HG02763 (cell line): ENCODE measurements around the gene KHDC3L.
"Not testable (repeated sequence)": the region's sequence is repeated elsewhere in the genome, so short reads cannot be mapped to it uniquely, and the experiment has no call there.

Source experiments
- ATAC-seq: cut with Tn5 transposase; IDR thresholded peaks from one replicate; pipeline ENCODE4 v1.9.1; 2021; ENCODE audit warnings: mild to moderate bottlenecking, moderate library complexity; ENCODE audit not compliant: unreplicated experiment

The KHDC3L gene

GRCh38 chr6:73369157-73369556 is 6.7 kb downstream of the KHDC3L start:
- no peak for ATAC-seq

DNA sequence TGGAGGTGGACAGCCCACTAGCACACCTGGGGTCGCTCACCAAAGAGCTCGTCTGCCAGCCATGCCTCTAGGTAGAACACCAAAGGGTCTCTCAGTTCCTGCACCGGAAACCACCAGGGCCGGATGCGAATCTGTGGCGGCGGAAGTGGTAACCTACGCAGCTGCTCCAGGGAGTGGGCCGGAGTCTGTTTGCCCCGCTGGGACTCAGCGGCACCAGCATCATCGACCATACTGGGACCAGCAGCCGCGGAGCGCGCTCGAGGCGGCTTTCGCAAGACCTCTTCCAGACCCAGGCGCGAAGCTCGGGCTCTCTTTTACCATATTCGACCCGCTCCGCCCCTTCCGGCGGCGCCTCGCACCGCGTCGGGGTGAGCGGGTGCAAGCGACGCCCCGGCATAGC is 7.1 kb downstream of the KHDC3L start, which contains the start of gene OOEP:
TSS of gene OOEP (minus strand) at position 335 of the 400 bp plus-strand sequence. CDS start at position 230, 105 bp downstream.
- no peak for ATAC-seq

GRCh38 chr6:73371984-73372383 is 9.5 kb downstream of the KHDC3L start:
- no peak for ATAC-seq

DNA sequence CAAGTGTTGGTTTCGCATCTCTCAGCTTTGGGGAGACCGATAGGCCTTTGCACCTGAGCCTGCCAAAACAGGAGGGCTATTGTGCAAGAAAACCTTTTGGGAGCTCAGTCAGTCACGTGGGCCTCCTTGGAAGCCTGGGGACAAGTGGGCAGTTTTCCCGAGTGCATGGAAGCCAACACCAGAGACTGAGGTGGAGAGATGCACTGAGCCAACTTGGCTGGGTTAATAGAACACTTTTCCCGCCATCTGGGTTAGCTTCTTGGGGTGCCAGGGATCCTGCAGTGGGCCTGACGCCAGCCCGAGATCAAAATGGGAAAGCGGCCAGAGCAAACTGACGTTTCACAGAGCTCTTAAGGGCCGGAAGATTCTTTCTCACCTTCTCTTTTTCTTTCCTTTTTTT is 10.1 kb downstream of the KHDC3L start:
- ATAC-seq, result no peak

GRCh38 chr6:73375216-73375615 is 12.8 kb downstream of the KHDC3L start:
- no peak for ATAC-seq

DNA sequence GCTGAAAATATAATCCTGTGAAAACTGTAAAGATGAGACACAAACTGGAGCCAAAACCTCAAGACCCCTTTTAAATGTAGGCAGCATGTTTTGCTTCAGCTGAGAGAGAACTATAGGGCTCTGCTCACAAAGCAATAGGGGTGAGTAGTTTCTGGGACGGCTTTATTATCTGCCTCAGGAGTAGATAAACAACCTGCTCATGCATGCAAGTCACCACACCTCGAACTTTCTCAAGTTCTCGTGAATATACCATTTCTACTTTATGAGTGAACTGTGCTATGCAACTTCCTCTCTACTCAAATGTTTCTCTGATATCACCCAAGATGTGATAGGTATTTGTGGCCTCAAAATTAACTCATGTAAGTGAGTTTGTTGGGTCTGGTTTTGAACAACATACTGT is 14.8 kb downstream of the KHDC3L start:
- no peak for ATAC-seq

DNA sequence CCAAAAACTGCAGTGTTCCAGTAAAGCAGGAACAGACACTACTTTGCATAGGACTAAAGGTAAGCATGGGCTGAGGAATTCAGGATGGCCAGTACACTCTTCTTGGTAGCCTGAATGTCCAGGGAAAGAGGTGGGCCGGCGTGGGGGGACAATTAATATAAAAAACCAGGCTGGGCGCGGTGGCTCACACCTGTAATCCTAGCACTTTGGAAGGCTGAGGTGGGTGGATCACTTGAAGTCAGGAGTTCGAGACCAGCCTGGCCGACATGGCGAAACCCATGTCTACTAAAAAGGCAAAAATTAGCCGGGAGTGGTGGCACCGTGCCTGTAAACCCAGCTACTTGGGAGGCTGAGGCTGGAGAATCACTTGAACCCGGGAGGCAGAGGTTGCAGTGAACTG is 19.1 kb downstream of the KHDC3L start:
- not testable (repeated sequence) for ATAC-seq

DNA sequence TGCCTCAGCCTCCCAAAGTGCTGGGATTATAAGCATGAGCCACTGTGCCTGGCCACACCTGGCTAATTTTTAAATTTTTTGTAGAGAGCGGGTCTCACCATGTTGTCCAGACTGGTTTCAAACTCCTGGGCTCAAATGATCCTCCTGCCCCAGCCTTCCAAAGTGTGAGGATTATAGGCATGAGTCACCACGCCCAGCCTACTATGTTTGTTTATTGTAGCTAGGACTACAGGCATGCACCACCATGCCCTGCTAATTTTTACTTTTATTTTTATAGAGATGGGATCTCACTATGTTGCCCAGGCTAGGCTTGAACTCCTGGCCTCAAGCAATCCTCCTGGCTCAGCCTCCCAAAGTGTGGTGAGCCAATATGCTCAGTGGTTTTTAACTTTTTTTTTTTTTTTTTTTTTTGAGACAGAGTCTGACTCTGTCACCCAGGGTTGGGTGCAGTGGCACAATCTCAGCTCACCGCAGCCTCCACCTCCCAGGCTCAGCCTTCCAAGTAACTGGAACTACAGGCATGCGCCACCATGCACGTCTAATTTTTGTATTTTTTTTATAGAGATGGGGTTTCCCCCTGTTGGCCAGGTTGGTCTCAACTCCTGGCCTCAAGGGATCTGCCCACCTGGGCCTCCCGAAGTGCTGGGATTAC is 20.1 kb downstream of the KHDC3L start:
- no peak for ATAC-seq

DNA sequence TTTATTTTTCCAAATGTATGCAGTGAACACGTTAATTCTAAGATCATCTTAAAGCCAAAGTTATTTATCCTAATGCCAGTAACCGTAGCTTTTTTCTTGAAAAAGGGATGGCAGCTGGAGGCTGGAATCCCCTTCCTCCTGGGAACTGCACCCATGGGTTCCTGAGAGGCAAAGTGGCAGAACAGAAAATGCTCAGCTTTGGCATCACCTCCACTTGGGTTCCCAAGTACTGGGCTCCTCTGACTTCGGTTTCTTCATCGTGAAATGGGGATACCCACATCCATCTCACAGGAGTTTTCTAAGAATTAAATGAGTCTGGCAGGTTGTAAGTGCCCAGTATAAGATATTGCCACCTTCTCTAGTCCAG is 26.0 kb downstream of the KHDC3L start:
- ATAC-seq, result peak; percentile 10

DNA sequence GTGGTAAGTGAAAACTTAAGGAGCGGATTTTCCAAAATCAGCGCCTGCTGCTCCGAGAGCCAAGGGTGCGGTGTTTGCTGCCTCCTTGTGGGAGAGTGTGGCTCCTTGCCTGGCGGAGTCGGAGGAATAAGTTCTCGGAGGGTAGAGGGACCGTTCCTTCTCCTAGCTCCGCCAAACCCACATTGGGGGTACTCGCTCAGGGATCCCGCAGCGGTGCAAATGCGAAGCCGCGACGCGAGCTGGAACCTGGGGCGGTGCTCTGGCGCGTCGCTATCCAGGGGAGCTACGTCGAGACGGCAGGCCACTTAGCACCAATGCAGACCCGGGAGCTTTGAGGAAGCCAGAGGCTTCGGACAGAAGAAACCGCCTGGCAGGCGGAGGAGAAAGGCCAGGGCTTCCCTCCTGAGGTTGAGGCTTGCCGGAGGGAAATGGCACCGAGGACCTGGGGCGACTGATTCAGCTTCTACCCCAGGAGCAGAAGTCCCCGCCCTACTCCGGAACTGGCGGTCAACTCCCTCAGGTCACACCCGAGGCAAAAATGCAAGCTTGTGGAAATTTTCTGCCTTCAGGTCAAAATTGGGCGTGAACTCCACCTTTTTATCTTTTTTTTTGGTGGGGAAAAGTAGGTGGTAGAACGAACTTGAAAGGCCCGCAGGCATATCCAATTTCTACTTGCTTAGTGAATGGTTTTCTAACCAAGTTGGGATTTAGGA is 26.5 kb downstream of the KHDC3L start:
- peak; percentile 76 for ATAC-seq

DNA sequence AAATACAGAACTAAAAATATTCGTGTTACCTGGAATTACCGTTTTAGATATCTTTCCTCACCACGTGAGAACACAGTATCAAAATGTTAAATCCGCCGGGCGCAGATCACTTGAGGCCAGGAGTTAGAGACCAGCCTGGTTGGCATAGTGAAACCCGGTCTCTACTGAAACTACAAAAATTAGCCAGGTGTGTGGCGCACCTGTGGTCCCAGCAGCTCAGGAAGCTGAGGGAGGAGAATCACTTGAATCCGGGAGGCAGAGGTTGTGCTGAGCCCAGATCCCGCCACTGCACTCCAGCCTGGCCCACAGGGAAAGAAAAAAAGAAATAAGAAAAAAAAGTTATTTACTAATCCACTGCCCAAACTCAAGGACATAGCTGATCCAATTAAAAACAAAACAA is 27.4 kb downstream of the KHDC3L start:
- ATAC-seq, result no peak

DNA sequence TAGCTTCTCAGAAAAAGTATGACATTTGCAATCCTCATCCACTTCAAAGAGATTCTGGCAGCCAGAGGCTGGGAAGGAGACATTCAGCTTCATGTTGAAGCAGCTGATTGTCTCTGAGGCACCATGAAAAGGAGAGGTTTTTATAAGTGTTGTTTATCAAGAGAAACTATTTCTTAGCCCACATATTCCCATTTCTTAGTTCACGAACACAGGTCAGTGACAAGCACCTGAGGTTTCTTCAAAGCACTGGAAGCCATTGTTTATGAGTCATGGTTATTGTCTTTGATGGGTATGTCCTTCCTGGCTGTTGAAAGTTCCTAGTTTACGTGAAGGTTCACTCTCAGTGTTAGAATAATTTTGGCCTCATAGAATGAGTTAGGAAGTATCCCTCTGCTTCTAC is 29.2 kb downstream of the KHDC3L start:
- no peak for ATAC-seq

- ATAC-seq, result not testable (repeated sequence)
These were observed 29.7 kb downstream of the KHDC3L start for GRCh38 chr6:73392188-73392587.

GRCh38 chr6:73393278-73393677 is 30.8 kb downstream of the KHDC3L start:
- no peak for ATAC-seq

- ATAC-seq, result no peak
These were observed 32.3 kb downstream of the KHDC3L start, which contains the start of gene DDX43 for GRCh38 chr6:73394577-73395354. TSS of gene DDX43 (plus strand) at chr6:73394828. CDS start at chr6:73394906, 78 bp downstream.

- no peak for ATAC-seq
These were observed 33.4 kb downstream of the KHDC3L start for GRCh38 chr6:73395875-73396274.

DNA sequence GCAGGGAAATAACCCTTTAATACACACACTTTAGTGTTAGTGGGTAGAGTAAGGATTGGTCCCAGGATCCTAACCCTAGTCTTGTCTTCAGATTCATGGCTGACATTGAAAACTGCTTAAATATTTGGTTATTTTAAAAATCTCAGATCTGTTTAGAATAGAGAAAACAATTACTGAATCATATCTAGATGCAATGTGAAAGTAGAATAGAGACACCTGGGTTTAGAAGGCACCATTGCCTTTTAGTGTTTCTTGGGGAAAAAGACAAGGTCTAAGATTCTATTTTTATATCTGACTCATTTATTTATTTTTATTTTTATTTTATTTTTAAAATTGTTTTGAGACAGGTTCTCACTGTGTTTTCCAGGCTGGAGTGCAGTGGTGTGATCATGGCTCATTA is 38.2 kb downstream of the KHDC3L start:
- ATAC-seq, result no peak

DNA sequence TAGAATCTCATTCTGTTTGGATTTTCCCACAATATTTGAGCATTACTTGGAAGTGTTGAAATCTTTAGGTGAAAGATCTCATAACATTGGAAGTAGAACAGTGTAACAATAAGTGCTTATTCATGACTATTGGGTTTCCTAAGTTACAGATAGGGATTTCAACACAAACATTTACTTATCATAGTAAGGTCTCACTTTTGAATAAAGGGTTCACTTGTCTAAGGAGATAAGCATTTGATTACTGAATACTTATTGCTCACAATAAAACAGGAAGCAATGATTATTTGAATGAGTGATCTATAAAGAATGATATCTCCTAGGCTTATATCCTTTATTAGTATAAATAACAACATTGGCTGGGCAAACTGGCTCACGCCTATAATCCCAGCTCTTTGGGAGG is 46.9 kb downstream of the KHDC3L start:
- ATAC-seq, result no peak

- no peak for ATAC-seq
These were observed 50.6 kb downstream of the KHDC3L start for GRCh38 chr6:73413102-73413501.
